ENCODE measurements around the gene DNAJC18.

The DNAJC18 gene

GRCh38 chr5:139403418-139403786 lies 35.9 kb downstream of the DNAJC18 start:
- no peak for DNase-seq (ENCODE audit: low spot score)

DNA sequence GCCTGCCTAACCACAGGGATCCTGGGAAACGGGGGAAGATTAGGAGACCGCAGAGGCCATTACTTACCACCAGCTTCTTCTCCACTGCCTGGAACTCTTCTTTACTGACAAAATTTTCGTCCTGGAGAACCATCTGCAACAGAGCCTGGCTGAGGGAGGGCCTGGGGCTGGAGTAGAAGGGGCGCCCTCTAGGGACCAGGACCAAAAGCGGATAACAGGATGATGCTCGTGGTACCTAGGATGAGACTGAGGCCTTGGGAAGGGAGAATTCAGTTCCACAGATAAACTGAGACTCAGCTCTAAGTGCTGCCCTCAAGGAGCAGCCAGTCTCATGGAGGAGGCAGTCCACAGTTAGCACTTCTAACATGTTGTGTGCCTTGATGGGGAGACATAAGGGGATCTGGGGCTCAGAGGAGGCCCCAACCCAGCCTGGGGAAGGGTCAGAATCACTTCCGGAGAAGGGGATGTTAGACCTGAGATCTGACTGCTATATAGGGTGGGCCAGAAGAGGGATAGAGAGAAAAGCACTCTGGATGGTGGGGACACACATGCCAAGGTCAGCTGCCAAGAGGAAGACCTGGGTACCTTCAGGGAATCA lies 36.7 kb downstream of the DNAJC18 start:
- no peak for DNase-seq (ENCODE audit: low spot score)

DNA sequence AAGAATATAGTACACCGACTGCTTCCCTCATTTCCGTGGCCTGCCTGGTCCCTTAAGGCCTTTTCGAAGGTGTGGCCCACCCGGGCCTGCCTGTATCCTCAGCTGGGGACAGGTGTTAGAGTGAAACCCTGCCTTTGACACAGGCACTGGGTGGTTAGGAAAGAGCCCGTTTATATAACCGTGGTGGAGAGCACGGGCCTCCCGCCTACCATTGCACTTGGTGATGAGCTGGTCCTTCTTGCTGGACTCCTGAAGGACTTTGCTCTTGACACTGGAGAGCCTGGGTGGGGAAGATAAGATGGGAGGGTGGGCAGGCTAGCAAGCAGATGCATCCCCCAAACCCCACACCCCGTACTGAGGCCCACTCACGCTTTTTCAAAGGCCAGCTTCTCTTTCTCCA lies 37.8 kb downstream of the DNAJC18 start:
- no peak for DNase-seq (ENCODE audit: low spot score)

DNA sequence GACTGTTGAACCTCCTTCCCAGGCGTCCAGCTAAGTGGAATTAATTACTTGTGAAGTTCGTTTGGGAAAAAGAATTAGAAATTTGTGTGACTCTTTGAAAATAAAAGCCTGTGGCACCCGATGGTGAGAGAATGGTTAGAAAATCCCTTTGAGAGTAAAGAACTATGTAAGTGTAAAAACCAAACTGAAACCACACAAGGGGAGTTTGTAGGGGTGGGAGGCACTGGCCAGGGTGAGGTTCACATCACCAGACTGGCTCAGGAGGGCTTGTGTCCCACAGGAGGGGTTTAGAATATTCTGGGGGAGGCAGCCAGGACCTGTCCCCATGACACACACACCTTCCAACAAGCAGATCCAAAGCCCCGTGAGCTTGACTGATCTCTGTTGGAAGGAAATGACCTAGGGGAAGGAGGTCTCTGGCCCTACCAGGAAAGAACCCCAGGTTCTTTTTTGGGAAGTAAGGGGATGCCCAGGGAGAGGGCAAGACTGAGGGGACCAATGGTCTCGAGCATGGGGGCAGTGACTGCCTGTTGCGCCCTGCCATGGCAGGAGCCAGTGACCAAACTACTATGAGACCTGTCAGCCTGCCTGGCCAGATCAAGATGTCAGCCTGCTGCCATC lies 39.7 kb downstream of the DNAJC18 start:
- no peak for DNase-seq (ENCODE audit: low spot score)

DNA sequence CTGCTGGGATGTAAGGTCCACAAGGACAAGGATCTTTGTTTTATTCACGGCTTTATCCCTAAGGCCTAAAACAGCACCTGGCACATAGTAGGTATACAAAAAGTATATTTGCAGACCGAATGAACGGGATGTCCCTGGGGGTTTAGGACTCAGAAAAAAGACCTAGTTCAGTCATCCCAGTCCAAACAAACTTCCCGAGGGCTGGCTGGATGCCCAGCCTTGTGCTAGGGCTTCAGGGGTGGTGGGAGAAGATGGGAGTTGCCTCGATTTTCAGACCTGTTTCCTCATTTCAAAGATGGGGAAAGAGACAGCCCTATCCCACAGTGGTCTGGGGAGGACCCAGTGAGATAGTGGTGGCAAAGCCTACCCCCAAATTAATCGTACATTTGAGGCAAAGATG lies 41.4 kb downstream of the DNAJC18 start:
- DNase-seq (ENCODE audit: low spot score), result no peak

GRCh38 chr5:139396691-139397090 lies 42.6 kb downstream of the DNAJC18 start:
- no peak for DNase-seq (ENCODE audit: low spot score)

- DNase-seq (ENCODE audit: low spot score), result no peak
Observed at GRCh38 chr5:139395844-139396640, 43.3 kb downstream of the DNAJC18 start.

DNA sequence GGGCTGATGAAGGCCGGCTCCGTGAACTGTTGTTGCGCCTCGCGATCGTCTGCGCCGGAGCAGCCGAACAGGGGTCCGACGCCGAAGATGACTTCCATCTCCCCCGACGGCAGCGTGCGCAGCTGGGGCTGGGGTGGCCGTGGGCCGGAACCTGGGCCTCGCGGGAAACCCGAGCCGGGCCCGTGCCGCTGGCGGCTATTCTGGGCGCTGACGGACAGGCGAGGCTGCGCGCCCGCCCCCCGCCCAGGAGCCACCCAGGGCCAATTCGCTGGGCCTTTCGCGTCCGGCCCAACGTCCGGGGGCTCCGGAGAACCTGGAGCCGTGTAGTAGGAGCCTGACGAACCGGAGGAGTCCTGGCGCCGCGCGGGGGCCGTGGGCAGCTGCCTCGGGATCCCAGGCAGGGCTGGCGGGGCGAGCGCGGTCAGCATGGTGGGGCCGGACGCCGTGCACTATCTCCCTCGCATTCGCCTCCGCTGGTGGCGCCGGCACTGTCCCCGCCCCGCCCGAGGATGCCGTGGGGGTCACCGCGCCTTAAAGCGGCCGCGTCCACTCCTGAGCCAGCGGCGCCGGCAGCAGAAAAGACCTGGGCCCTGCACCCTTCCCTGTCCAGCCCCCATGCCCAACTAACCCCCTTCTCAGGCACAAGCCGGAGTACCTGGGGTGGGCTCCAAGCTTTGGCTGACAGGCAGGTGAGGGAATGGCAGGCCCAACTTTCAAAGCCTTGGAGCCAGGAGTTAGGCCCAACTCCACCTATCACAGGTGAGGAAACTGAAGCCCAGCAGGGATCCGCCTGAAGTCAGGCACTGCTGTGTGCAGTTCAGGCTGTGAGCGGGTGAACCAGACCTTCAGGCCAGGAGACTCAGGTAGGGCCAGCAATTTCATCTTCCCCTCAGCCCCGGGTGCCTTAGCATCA lies 44.4 kb downstream of the DNAJC18 start, which contains the start of gene PROB1:
Gene PROB1 (minus strand): TSS at position 451 of the 913 bp plus-strand sequence. CDS start 23 bp downstream, at position 428.
- no peak for DNase-seq (ENCODE audit: low spot score)

DNA sequence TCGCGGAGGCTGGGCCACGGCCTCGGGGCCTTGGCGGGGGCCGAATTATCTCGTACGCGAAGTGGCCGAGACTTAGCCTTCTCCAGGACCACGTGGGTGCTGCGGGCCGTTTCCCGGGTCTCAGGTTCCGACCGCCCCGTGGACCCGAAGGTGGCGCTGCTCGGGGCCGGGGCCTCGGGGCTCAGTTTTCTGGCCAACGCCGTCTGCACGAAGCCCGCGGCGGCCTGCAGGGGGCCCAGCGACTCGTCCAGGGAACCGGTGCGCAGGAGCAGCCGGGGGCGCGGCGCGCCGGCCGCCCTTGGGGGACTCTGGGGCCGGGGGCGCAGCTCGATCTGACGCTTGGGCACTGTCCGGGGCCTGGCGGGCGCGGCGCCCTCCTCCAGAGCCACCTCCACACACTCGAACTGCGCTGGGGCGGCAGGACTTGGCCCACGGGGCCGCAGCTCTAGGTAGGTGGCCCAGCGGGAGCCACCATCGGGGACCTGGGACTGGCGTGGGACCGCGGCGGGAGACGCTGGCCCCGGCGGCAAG lies 45.1 kb downstream of the DNAJC18 start:
- DNase-seq (ENCODE audit: low spot score), result no peak

DNA sequence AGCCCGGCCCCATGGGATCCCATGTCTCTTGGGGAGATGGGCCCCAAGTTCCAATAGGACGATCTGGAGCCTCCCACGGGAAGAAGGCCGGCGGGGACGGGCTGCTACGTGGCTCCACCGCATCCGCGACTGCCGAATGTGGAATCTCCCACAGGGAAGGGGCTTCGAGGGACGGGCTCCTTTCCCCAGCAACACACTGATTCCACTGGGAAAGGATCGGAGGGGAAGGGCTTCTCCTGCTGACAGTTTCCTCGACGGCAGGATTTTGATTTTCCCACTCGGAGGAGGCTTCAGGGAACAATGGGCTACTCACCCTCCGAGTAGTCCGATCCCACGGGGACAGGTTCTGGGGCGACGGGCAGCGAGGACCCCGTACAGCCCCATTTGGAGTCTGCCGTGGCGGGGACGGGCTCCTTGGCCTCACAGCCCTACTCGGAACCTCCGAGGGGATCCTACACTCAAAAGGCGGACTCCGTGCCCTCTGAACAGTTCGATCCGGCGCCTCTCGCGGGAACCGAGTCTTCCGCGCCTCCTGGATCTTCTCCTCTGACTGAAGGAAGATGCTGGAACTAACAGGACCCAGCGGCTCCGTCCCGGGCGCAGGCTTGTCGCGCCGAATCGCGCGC lies 45.7 kb downstream of the DNAJC18 start:
- DNase-seq (ENCODE audit: low spot score), result no peak

DNA sequence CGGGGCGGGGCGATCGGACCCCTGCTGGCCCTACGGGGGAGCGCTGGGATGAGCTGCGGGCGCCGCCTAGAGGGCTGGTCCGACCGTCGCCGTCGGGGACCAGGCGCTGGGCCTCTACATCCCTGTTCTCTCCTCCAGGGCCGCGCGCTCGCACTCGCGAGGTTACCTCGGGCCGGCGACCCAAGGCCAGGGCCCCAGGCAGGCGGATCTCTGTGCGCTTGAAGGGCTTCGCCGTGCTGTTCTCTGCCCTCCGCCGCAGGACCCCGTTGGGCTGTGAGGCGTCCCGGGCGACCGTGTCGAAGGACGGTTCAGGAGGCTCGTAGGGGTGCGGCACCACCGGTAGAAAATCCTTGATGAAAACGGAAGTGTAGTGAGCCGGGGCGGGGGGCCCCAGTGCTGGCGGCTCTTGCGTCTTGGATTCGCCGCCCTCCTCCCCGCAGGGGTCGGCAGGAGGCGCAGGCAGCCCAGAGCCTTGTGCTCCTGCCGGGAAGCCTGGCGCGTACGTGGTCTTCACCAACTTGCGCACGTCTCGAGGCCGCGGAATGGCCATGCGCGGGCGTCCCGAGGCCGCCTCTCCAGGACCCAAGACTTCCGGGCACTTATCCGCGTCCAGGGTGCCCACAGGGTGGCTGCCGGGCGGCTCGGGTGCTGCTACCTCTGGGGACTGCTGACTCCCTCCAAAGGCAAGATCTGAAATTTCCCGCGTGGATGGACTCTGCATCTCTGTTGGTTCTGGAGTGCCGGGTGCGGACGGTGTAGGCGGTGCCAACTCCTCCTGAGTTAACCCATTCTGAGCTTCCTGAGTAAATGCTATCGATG lies 46.4 kb downstream of the DNAJC18 start:
- DNase-seq (ENCODE audit: low spot score), result no peak

DNA sequence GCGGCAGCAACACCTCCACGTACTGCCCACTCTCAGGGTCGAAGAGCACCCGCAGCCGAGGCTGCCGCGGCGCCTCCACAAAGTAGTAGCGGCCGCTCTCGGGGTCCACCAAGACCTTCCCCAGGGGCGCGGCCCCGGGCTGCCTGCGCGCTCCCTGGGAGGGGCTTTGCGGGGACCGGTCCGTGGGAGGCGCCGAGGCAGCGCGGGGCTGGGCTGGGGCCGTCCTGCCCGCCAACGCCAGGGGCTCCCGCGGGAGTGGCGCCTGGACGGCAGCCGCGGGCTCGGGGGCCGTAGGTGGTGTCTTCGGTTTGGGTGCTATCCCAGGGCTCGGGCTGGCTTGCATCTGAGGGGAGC lies 47.0 kb downstream of the DNAJC18 start:
- DNase-seq (ENCODE audit: low spot score), result no peak

GRCh38 chr5:139391570-139392323 lies 47.6 kb downstream of the DNAJC18 start:
- DNase-seq (ENCODE audit: low spot score), result no peak

- no peak for DNase-seq (ENCODE audit: low spot score)
Observed at GRCh38 chr5:139390639-139391569, 48.4 kb downstream of the DNAJC18 start.

DNA sequence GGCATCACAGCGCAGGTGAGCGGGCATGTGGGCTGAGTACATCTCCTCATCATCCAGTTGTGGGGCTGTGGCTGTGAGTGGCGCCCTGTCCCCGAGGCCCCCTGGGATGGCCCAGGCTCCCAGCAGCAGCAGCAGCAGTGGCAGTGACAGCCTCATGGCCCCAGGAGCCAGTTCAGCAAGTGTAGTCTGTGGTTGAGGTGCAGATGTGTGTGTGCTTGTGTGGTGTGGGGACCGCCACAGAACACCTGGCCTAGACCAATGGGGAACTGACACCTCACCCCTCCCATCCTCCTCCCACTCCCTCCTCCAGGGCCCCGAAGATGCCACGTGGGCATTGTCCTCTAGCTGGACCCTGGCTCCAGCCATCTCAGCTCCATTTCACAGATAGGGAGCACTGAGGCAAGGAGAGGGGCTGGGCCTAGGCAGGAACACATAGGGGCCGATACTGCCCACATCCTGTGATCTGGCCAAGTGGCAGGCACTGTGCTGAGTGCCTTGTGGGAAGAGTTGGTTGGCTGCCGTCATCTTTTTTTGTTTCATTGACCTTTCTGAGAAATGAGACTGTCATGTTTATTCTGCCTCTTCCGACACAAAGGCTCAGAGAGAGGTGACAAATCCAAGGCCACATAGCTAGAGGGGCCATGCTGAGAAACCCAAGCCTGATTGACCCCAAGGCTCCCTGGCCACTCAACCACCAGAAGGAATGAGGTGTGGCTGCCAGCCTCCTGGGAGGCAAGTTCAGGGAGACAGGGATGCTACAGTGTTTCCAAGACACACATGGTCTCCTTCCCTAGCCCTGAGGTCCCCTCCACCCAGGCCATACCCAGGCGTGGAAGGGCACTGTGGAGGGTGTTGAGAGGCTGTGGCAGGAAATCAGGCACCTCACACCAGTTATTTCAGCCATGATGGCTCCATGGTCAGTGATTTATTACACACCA lies 49.4 kb downstream of the DNAJC18 start, which contains the start of gene MZB1:
Gene MZB1 (minus strand): TSS at position 213 of the 938 bp plus-strand sequence. CDS start 57 bp downstream, at position 156.
- DNase-seq (ENCODE audit: low spot score), result no peak

DNA sequence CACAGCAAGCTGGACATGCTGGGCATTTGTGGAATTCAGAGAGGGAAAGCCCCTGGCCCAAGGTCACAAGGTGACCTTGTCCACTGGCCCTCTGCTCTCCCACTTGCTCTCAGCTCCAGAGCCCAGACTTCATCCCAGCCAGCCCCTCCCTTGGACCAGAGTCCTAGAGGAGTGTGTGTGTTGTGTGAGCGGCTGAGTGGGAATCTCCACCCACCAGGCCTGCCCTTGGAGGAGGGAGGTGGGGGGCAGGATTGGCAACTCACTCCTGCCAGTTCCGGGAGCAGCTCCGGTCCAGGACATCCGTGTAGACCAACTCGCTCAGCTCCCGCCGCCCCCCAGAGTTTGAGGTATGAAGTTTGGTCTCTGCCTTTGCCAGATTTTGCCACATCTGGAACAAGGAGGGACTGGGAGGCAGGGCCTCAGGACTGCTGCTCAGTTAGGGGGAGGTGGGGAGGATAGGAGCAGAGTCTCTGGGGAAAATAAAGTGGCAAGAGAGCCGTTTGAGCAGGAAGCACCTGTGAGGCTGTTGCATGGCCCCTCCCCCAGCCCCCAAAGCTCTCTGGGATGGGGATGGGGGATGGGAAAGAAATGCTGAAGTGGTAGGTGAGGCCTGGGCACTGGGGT lies 51.0 kb downstream of the DNAJC18 start:
- no peak for DNase-seq (ENCODE audit: low spot score)

GRCh38 chr5:139387611-139388197 lies 51.6 kb downstream of the DNAJC18 start:
- no peak for DNase-seq (ENCODE audit: low spot score)

Measured in globus pallidus (tissue), 1 donor.